Effector memory CD4-positive, alpha-beta T cell (primary cell): Measurements from ENCODE around the gene TBX21.

ENCODE experiments used
- DNase-seq, 3 donors: peaks; one replicate each; pipeline ENCODE4 v3.0.0-alpha.2; 2020
- H3K27ac ChIP-seq: 2 replicates; pipeline ENCODE4 v1.7.0; 2013; ENCODE audit warnings: mild to moderate bottlenecking, low read length, moderate library complexity; ENCODE audit not compliant: insufficient read depth, poor library complexity, severe bottlenecking
- H3K27me3 ChIP-seq: replicated peaks from 2 replicates; pipeline ENCODE4 v1.7.0; 2013; ENCODE audit warnings: mild to moderate bottlenecking, low read length; ENCODE audit not compliant: insufficient read depth, control insufficient read depth, poor library complexity, severe bottlenecking
- H3K36me3 ChIP-seq: 2 replicates; pipeline ENCODE4 v1.7.0; 2013; ENCODE audit warnings: mild to moderate bottlenecking, low read length, moderate library complexity; ENCODE audit not compliant: control insufficient read depth, insufficient read depth
- H3K4me1 ChIP-seq: 2 replicates; pipeline ENCODE4 v1.7.0; 2013; ENCODE audit warnings: low read length, mild to moderate bottlenecking; ENCODE audit not compliant: control insufficient read depth, insufficient read depth, poor library complexity, severe bottlenecking
- H3K4me3 ChIP-seq: 2 replicates; pipeline ENCODE4 v1.7.0; 2013; ENCODE audit warnings: low read length, low read depth, mild to moderate bottlenecking; ENCODE audit not compliant: insufficient read depth, poor library complexity, severe bottlenecking
- H3K9me3 ChIP-seq: 2 replicates; pipeline ENCODE4 v1.7.0; 2013; ENCODE audit warnings: mild to moderate bottlenecking, low read length, moderate library complexity; ENCODE audit not compliant: control insufficient read depth

Gene TBX21

DNA sequence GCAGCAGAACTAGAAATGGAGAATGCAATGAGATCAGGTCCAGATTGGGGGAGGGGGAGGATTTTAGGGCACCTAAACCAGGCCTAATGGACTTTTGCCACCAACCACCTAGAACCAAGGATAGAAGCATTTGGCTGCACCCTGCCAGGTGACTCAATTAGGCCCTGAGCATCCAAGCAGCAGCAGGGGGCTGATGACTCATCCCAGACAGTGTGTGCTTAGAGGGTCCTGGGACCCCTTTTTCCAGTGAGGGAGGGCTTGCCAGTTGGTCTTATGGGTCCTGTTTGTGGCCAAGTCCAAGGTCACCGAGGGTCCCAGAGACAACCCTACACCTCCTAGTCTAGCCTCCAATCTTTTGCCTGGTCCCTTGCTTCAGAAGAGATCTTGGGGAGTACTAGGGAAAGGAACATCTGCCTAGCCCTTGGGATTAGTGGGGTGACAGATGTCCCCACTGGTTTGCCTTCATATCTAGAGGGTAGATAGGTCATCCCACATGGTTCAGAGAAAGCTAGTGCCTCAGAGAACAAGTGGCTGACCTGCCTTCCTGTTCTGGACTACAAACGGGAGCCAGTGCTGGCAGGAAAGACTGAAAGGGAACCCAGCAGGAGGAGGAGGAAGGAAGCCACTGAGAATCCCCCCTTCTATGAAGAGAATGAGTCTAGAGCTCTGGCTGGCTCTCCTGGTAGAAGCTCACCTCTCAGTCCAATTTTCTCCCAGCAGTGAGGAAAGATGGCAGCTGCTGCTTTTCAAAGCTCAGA lies 40.7 kb upstream of the TBX21 start:
- Histone ChIP-seq H3K4me3 (no peak overlapping the region), H3K9me3 (no peaks in the 10 kb centered on the region), H3K36me3 (no peaks in the 10 kb centered on the region), H3K4me1 (peaks cover 16% of the 10 kb centered on the region), H3K27ac (no peak overlapping the region), H3K27me3 (no peaks in the 10 kb centered on the region)
- no peak for DNase-seq

GRCh38 chr17:47692895-47693730 lies 39.9 kb upstream of the TBX21 start:
- DNase-seq: no peak
- Histone ChIP-seq H3K27me3 (no peaks in the 10 kb centered on the region), H3K27ac (no peak overlapping the region), H3K9me3 (no peaks in the 10 kb centered on the region), H3K4me1 (peaks cover 16% of the 10 kb centered on the region), H3K4me3 (peak overlapping the region; percentile 89), H3K36me3 (no peaks in the 10 kb centered on the region)

DNA sequence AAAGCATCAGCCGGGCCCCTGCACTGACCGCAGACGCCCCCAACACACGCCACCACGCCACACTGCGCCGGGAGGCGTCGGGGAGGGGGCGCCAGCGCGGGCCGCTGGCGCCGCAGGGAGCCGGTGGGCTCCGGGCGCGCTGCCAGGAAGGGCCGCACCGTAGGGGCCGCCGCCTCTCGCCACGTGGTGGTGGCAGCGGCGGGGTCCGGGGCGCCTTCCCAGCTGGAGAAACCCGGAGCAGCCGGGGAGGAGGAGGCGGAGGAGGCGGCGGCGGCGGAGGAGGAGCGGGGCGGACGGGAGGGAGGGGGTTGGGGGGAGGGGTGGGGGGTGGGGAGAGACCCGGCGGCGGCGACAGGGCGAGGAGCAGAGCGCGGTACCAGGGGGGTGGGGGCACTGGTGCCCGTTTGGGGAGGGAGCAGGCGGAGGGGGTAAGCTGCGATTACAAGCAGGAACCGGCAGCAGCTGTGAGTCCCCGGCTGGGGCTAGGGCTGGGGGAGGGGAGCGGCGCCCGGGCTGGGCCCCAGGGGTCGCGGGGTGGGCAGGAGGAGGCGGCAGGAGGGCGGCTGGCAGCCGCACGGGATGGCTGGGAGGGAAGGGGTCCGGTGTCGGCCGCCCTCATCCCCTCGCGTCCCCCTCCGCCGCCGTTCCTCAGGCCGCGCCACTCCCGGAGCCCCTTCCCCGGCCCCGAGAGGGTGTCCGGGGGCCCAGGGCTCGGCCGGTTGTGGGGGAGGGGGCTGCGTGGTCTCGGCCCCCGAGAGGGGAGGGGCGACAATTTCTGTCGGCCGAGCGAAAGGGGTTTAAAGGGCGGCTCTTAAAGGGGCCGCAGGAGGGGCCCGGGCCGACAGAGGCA lies 39.1 kb upstream of the TBX21 start, which contains the start of gene TBKBP1:
Gene TBKBP1 (plus strand): TSS at position 431 of the 850 bp plus-strand sequence. CDS start 1,952 bp downstream, outside the sequence.
- H3K27ac ChIP-seq: peak within 1 kb of the TSS; percentile 48
- H3K36me3 ChIP-seq: no peaks in the 10 kb centered on the region
- peaks cover 17% of the 10 kb centered on the region for H3K4me1 ChIP-seq
- peak within 1 kb of the TSS; percentile 89 for H3K4me3 ChIP-seq
- peak in 2 of 3 donors; percentile 36 to 37 for DNase-seq
- H3K9me3 ChIP-seq: no peaks in the 10 kb centered on the region
- H3K27me3 ChIP-seq: no peaks in the 10 kb centered on the region

DNA sequence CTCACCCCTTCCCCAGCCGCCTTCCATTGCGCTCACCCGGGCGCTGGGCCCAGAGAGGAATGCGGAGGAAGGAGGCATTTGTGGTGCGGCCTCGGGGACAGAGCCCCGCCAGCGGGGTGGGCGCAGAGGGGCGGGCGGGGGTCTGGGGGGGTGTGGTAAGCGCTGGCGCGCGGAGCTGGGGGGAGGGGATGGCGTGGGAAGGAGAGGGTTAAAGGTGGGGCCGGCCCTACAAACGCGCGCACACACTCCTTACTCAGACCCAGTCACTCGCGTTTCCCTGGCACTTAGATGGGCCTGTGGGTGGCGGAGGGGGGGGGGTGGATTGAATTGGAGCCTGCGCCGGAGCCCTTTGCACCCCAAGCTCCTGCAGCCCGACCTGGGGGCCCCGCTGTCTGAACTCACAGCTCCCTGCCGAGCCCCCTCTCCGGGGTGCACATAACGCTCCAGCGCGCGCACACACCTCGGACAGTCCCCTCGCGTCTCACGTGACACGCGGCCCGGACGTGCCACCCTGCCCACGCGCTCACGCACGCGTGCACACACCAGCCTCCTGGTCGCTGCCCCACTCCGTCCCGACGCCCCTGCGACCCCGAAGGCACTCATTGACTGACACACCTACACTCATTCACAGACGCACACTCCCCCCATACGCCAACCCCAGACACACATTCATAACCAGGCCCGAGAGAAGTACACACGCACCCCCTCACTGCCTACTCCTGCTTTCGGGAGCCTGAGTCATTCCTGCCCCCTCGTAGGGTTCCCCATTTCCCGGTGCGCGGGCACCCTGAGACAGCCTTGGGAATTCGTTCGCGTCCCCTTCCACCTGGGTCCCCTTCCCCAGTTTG lies 38.2 kb upstream of the TBX21 start:
- Histone ChIP-seq H3K9me3 (no peaks in the 10 kb centered on the region), H3K4me3 (peak overlapping the region; percentile 89), H3K4me1 (peaks cover 21% of the 10 kb centered on the region), H3K36me3 (no peaks in the 10 kb centered on the region), H3K27me3 (no peaks in the 10 kb centered on the region), H3K27ac (peak overlapping the region; percentile 48)
- no peak for DNase-seq

- no peaks in the 10 kb centered on the region for H3K36me3 ChIP-seq
- peaks cover 23% of the 10 kb centered on the region for H3K4me1 ChIP-seq
- H3K4me3 ChIP-seq: peak overlapping the region; percentile 89
- no peak overlapping the region for H3K27ac ChIP-seq
- H3K27me3 ChIP-seq: no peaks in the 10 kb centered on the region
- no peaks in the 10 kb centered on the region for H3K9me3 ChIP-seq
- no peak for DNase-seq
Observed at GRCh38 chr17:47695429-47696376, 37.3 kb upstream of the TBX21 start.

GRCh38 chr17:47696717-47697642 lies 36.1 kb upstream of the TBX21 start:
- Histone ChIP-seq H3K36me3 (no peaks in the 10 kb centered on the region), H3K4me3 (no peak overlapping the region), H3K27ac (no peak overlapping the region), H3K4me1 (peaks cover 26% of the 10 kb centered on the region), H3K27me3 (no peaks in the 10 kb centered on the region), H3K9me3 (no peaks in the 10 kb centered on the region)
- no peak for DNase-seq

DNA sequence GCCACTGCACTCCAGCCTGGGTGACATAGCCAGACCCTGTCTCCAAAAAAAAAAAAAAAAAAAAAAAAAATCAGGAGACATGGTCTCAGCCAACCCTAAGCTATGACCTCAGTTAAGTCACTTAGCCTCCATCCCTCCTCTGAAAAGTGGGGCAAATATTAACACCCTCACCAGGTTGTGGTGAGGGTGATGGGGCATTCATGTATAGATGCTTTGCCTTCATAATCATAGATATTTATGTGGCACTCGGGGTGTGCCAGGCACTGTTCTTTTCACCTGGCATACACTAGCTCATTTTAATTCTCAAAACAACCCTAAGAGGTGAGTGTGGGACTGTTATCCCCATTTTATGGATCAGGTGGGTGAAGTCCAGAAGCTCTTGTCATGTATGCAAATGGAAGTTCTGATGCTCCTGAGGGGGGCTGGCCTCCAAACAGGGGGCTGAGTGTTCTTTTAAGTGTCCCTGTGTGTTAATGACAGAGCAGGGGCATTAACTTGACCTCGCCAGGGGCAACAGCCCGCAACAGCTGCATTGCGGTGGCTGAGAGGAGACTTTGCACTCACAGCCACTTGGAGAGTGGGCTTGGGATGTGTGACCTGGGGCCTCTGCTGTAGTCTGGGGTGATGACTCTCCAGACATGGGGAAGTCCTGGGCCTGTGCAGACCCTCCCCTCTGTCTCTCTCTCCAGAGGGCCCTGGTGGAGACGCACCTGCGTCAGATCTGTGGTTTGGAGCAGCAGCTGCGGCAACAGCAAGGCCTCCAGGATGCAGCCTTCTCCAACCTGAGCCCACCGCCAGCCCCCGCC lies 34.9 kb upstream of the TBX21 start:
- Histone ChIP-seq H3K4me3 (no peak overlapping the region), H3K36me3 (no peaks in the 10 kb centered on the region), H3K27ac (no peak overlapping the region), H3K4me1 (peaks cover 33% of the 10 kb centered on the region), H3K9me3 (no peaks in the 10 kb centered on the region), H3K27me3 (no peaks in the 10 kb centered on the region)
- DNase-seq: no peak
